Esophagus (tissue), 2 donors: ENCODE measurements around the gene PPP2R3A. TPM values are rescaled to one million over a fixed set of nuclear protein-coding genes. Genes with fewer than 3 reads are reported as not detected.
"Not testable (repeated sequence)": the region's sequence is repeated elsewhere in the genome, so short reads cannot be mapped to it uniquely, and the experiment has no call there.

Source experiments
- H3K27ac ChIP-seq, 2 donors: one replicate each; pipeline ENCODE4 v1.5.1; 2013; ENCODE audit warnings: low read depth in 2 of 2, mild to moderate bottlenecking in 2 of 2, inconsistent platforms in 1 of 2, low read length in 1 of 2, moderate library complexity in 1 of 2
- H3K27me3 ChIP-seq, 2 donors: one replicate each; pipeline ENCODE4 v1.6.1; 2013; ENCODE audit warnings: low read length in 2 of 2, control low read depth in 1 of 2, mild to moderate bottlenecking in 1 of 2; ENCODE audit not compliant: insufficient read depth in 2 of 2, control insufficient read depth in 1 of 2
- H3K36me3 ChIP-seq, 2 donors: one replicate each; pipeline ENCODE4 v1.6.1; 2013; ENCODE audit warnings: low read length in 1 of 2; ENCODE audit not compliant: control insufficient read depth in 2 of 2, insufficient read depth in 2 of 2
- H3K4me1 ChIP-seq, 2 donors: one replicate each; pipeline ENCODE4 v1.6.1; 2013; ENCODE audit warnings: low read length in 1 of 2; ENCODE audit not compliant: control insufficient read depth in 2 of 2, insufficient read depth in 2 of 2
- H3K4me3 ChIP-seq, 2 donors: one replicate each; pipeline ENCODE4 v1.5.1; 2013; ENCODE audit warnings: low read length in 2 of 2, mild to moderate bottlenecking in 2 of 2, low read depth in 1 of 2, moderate library complexity in 1 of 2
- H3K9me3 ChIP-seq, 2 donors: one replicate each; pipeline ENCODE4 v1.6.1; 2013; ENCODE audit warnings: mild to moderate bottlenecking in 2 of 2, low read depth in 1 of 2, low read length in 1 of 2, moderate library complexity in 1 of 2; ENCODE audit not compliant: control insufficient read depth in 2 of 2, insufficient read depth in 1 of 2
- WGBS, 2 donors: extraction: QIAGEN DNeasy Blood & Tissue Kit; methylation state at CpG; one replicate each; pipeline ENCODE4 v1.1.7; 2013; 5-methylcytosine and 5-hydroxymethylcytosine counted together
- polyA plus RNA-seq, 2 donors: library from polyadenylated mRNA; stranded (reverse); fragments of 200-250 nt; gene quantifications; one replicate each; pipeline ENCODE4 v1.2.3, GENCODE V29; 2013
- donor health status: healthy with polysubstance abuse.
- donor health status: Bipolar disorder and iron deficiency.

The PPP2R3A gene
- polyA plus RNA-seq, 2 donors, result 2.1 to 3.5 TPM

DNA sequence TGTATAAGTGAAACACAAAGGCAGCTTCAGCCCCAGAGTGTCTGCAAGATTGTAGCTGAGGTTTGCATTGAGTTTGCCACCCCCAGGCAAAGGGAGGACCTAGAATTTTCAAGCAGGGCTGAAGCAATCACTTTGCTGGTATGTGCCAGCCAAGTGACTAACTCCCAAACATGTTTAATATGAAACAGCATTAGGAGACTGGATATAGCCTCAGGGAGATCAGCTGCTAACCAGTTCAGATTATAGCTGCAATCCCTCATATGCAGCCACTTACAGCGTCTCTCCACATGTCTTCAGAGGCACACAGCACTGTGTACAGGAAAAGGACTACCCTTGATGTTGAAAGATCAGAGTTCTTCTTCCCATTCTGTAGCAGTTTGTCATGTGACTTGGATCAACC is 38.4 kb upstream of the PPP2R3A start:
- H3K36me3 ChIP-seq, result no peaks in the 10 kb centered on the region
- H3K27ac ChIP-seq, result peak overlapping the region; percentile 24 to 40
- no peaks in the 10 kb centered on the region for H3K9me3 ChIP-seq
- H3K27me3 ChIP-seq, result no peaks in the 10 kb centered on the region
- no peak overlapping the region for H3K4me3 ChIP-seq
- peaks cover 3% of the 10 kb centered on the region in 2 donors for H3K4me1 ChIP-seq
- 46% methylated on average over 1 of the region's 1 CpG for WGBS, 2 donors

DNA sequence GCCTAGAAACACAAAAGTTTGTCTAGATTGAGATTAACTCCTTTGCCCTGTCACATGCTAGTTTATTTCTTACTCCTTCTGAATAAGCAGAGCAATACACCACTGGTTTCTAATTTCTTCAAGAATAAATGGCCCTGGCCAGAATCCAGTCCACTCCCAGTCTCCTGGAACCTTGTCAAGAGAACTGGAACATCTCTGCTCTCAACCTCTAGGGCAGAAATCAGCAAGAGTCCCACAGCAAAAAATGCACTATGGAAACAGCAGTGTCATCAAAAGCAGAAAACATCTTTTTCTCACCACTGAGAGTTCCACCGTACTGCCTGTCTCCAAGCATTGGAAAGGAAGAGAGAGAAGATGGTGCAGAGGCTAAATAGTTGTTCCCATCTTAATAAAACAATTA is 35.9 kb upstream of the PPP2R3A start:
- Histone ChIP-seq H3K9me3 (no peaks in the 10 kb centered on the region), H3K4me1 (peaks cover 3% of the 10 kb centered on the region in 2 donors), H3K4me3 (no peak overlapping the region), H3K27me3 (no peaks in the 10 kb centered on the region), H3K36me3 (no peaks in the 10 kb centered on the region), H3K27ac (no peak overlapping the region)
- 30 to 50% methylated on average over 1 of the region's 1 CpG for WGBS, 2 donors

DNA sequence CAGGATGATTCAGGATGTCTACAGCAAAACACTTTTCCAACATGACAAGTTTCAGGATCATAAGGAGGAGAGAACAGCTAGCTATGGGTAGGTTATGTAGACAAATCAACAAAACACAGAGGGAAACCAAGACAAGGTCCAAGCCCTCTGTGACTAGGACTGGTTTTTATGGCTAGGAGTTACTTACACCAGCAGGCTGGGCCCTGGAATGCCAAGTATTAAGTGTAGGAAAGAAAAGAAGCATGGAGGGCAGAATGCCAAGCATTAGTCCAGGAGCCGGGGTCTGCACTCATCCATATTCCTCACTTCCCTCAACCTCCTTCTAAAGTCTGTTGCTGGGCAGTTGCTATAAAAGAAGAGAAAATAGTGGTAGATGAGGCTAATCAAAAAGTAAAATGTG is 35.3 kb upstream of the PPP2R3A start:
- Histone ChIP-seq H3K27me3 (no peaks in the 10 kb centered on the region), H3K4me1 (peaks cover 3% of the 10 kb centered on the region in 2 donors), H3K27ac (no peak overlapping the region), H3K9me3 (no peaks in the 10 kb centered on the region), H3K36me3 (no peaks in the 10 kb centered on the region), H3K4me3 (no peak overlapping the region)
- WGBS, 2 donors, result 54 to 67% methylated on average over 1 of the region's 1 CpG

DNA sequence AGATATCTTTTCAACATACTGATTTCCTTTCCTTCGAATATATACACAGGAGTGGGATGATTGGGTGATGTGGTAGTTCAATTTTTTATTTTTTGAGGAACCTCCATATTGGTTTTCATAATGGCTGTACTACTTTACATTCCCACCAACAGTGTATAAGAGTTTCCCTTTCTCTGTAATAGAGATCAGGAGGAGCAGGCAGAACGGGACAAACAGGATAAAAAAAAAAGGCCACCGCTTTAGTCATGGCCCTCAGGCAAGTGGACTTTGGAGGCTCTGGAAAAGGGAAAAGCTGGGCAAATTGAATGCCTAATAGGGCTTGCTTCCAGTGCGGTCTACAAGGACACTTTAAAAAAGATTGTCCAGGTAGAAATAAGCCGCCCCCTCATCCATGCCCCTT is 30.4 kb upstream of the PPP2R3A start:
- not testable (repeated sequence) for H3K27me3 ChIP-seq, H3K4me3 ChIP-seq, H3K4me1 ChIP-seq, H3K27ac ChIP-seq, H3K36me3 ChIP-seq, H3K9me3 ChIP-seq
- 67 to 72% methylated on average over 5 of the region's 5 CpGs for WGBS, 2 donors

DNA sequence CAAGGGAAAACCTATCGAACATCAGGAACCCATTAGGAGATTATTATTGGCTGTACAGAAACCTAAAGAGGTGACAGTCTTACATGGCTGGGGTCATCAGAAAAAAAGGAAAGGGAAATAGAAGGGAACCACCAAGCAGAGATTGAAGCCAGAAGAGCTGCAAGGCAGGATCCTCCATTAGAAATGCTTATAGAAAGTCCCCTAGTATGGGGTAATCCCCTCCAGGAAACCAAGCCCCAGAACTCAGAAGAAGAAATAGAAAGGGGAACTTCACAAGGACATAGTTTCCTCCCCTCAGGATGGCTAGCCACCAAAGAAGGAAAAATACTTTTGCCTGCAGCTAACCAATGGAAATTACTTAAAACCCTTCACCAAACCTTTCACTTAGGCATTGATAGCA is 27.8 kb upstream of the PPP2R3A start:
- not testable (repeated sequence) for H3K9me3 ChIP-seq, H3K27me3 ChIP-seq, H3K4me3 ChIP-seq, H3K4me1 ChIP-seq, H3K36me3 ChIP-seq, H3K27ac ChIP-seq
- 89 to 95% methylated on average over 1 of the region's 1 CpG for WGBS, 2 donors

DNA sequence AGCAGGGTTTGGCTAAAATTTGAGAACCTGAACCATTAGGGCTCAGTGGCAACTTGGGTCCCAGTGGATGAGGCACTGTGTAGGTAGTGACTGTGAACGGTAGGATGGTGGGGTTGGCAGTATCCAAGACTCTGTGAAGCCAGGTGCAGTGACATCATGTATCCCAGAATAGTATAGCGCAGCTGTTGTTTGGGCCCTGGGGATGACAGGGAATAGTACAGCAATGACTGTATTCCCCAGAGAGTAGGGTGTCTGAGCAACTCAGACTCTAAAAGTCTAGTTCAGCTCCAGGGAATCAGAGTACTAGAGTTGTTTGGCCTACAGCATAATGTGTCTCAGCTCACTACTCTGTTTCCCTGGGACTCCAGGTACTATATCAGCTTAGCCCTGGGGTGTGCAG is 20.7 kb upstream of the PPP2R3A start:
- Histone ChIP-seq H3K4me3 (no peak overlapping the region), H3K36me3 (no peaks in the 10 kb centered on the region), H3K27ac (no peak overlapping the region), H3K9me3 (no peaks in the 10 kb centered on the region), H3K4me1 (no peaks in the 10 kb centered on the region), H3K27me3 (no peaks in the 10 kb centered on the region)
- 84 to 88% methylated on average over 2 of the region's 2 CpGs for WGBS, 2 donors

DNA sequence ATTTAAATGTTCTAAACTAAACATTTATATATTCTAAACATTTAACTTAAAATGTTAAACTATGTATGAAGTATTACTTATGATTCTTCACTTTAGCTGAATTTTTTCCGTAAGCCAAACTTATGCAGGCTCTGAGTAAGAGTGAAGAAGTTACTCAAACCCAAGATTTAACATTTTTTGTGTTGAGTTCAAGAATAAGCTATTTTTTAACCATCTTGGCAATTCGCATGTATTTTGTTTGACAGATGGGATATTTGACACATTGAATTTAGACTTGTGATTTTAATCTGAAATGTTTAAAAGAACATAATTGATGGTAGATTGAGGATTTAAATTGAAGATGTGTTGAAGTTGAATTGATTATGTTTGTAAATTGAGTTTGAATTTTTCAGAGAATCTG is 14.6 kb upstream of the PPP2R3A start:
- Histone ChIP-seq H3K4me3 (no peak overlapping the region), H3K9me3 (no peaks in the 10 kb centered on the region), H3K36me3 (no peaks in the 10 kb centered on the region), H3K27ac (no peak overlapping the region), H3K27me3 (no peaks in the 10 kb centered on the region), H3K4me1 (no peaks in the 10 kb centered on the region)
- WGBS, 2 donors, result 74% methylated on average over 2 of the region's 2 CpGs

DNA sequence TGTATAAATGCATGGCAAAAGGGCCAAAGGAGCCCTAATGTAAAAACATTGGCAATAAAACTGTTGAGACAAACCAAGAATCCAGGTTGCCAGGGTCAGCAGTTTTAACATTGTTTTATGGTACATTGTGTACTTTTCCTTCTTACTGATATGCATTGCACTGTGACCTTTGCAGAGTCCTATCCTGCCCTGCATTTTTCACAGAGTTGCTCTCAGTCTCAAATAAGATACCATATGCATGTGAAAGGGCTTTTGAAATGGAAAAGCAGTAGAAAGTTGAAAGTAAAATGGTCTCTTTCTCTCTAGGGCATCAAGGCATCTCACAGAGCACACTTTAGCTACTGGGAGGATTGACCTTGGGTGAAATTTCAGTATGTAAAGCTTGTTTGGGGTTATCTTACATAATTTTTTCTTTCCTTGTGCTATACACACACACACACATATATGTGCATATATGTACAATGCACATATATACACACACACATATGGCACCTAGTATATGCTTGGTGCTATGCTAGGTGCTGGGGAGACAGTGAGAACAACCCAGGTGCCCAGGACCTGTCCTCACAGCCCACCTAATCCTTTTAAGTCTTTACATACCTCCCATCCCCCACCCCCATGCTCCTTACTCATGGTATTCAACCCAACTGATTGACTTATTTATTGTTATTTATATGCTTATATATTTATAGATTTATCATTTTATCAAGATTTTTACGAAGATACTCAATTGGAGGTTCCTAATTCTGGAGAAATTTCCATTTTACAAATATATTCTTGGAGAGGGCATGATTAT is 1.2 kb upstream of the PPP2R3A start:
- peaks cover 0 to 1% of the 10 kb centered on the region in 2 donors for H3K9me3 ChIP-seq
- H3K27ac ChIP-seq, result peak overlapping the region in 1 of 2 donors; percentile 16
- no peaks in the 10 kb centered on the region for H3K4me1 ChIP-seq
- WGBS, 2 donors, result 80 to 85% methylated on average over 1 of the region's 1 CpG
- H3K27me3 ChIP-seq, result no peaks in the 10 kb centered on the region
- H3K4me3 ChIP-seq, result no peak overlapping the region
- no peaks in the 10 kb centered on the region for H3K36me3 ChIP-seq

DNA sequence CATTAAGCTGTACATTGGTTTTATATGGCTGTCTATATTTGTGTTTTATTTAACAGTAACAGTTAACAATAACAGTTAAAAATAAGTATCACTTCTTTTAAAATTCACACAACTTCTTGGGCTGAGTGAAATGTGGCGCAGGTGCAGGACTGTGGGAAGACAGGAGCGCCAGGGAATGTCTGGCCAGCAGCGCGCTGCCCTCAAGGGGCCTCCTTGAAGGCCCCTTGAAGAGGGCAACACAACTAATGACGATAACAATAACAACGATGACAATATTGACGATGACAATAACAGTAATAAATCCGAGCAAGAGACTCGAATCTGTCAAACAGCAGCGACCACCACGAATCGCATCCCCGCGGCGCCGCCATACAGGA is 411 bp upstream of the PPP2R3A start:
- H3K4me3 ChIP-seq, result peak overlapping the region; percentile 39 to 76
- H3K27ac ChIP-seq, result peak overlapping the region in 1 of 2 donors; percentile 47
- WGBS, 2 donors, result 4 to 11% methylated on average over 16 of the region's 16 CpGs

DNA sequence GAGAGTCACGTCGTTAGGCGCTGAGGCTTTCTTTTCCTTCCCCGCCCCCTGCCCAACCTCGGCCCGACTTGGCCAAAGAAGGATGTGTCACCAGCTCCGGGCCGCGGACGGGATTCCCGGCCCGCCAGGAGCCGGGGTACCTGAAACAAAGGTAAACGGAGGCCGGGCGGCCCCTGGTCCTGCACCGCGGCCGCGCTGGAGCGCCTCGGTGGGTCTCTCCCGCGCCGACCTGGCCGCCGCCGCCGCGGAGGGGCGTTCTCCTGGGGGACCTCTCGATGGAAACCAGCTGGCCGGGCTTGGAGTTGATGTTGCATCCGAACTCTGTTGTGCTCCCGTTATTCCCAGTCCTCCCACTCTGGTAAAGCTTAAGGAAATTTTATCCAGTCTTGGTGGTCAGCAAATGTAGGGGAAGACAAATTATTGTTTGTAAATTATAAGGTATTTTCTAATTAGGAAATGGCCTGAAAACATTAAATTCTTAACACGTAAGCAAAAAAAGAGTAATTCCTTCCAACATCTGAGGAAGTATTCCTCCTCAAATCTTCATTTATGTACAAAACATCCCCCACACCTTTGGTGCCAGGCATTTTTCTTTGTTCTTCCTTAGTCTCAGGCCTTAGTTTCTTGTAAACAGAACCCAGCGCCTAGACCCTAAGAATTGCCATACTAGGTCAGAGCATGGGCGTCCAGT is 888 bp downstream of the PPP2R3A start:
- peak overlapping the region; percentile 87 to 89 for H3K27ac ChIP-seq
- no peaks in the 10 kb centered on the region for H3K36me3 ChIP-seq
- H3K27me3 ChIP-seq, result no peaks in the 10 kb centered on the region
- H3K4me3 ChIP-seq, result peak overlapping the region; percentile 76 to 77
- no peaks in the 10 kb centered on the region for H3K9me3 ChIP-seq
- no peaks in the 10 kb centered on the region for H3K4me1 ChIP-seq
- 3% methylated on average over 38 of the region's 38 CpGs for WGBS, 2 donors

More for the DNA sequence above, 411 bp upstream of the PPP2R3A start:
- H3K9me3 ChIP-seq, result no peaks in the 10 kb centered on the region
- no peaks in the 10 kb centered on the region for H3K27me3 ChIP-seq
- no peaks in the 10 kb centered on the region for H3K4me1 ChIP-seq
- no peaks in the 10 kb centered on the region for H3K36me3 ChIP-seq
